Rectal smooth muscle tissue (tissue), 1 donor: ENCODE measurements around the gene SLC38A3.
A peak's percentile ranks its signal among the peaks of the same experiment; 100 is the strongest.

ENCODE experiments used
- H3K27ac ChIP-seq: one replicate; pipeline ENCODE4 v1.7.0; 2013; ENCODE audit warnings: low read depth, low read length, inconsistent platforms
- H3K27me3 ChIP-seq: one replicate; pipeline ENCODE4 v1.7.0; 2013; ENCODE audit warnings: low read length; ENCODE audit not compliant: control insufficient read depth, insufficient read depth
- H3K36me3 ChIP-seq: one replicate; pipeline ENCODE4 v1.7.0; 2013; ENCODE audit warnings: low read length; ENCODE audit not compliant: control insufficient read depth, insufficient read depth
- H3K4me1 ChIP-seq: one replicate; pipeline ENCODE4 v1.7.0; 2013; ENCODE audit warnings: low read length; ENCODE audit not compliant: control insufficient read depth, insufficient read depth
- H3K4me3 ChIP-seq: one replicate; pipeline ENCODE4 v1.7.0; 2013; ENCODE audit warnings: low read length
- H3K9ac ChIP-seq: one replicate; pipeline ENCODE4 v1.7.0; 2013; ENCODE audit warnings: low read length

SLC38A3 gene

DNA sequence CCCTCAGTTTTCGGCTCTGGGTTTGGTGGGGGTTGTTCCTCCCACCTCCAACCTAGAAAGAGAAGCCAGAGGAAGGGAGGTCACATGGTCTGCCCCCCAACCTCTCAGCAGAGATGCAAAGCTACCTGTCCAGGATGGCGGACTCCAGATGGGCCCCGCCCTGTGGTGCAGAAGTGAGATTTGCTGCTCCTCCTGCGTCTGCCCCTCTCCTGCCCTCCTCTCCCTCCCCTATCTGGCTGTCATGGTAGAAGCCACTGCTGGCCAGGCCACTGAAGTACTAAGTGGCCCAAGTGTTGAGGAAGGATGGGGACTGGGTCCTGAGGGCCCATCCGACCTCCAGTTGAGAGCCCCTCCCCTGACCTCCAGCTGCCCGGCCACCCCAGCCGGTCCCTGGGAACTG, 61.8 kb downstream of the SLC38A3 start:
- peak overlapping the region; percentile 74 for H3K4me3 ChIP-seq
- H3K9ac ChIP-seq: peak overlapping the region; percentile 61
- peaks cover 3% of the 10 kb centered on the region for H3K27me3 ChIP-seq
- peaks cover 47% of the 10 kb centered on the region for H3K4me1 ChIP-seq
- H3K36me3 ChIP-seq: no peaks in the 10 kb centered on the region
- H3K27ac ChIP-seq: peak overlapping the region; percentile 97

GRCh38 chr3:50267280-50267913, 62.3 kb downstream of the SLC38A3 start:
- Histone ChIP-seq H3K4me3 (peak overlapping the region; percentile 74), H3K9ac (peak overlapping the region; percentile 80), H3K27me3 (peaks cover 3% of the 10 kb centered on the region), H3K36me3 (no peaks in the 10 kb centered on the region), H3K4me1 (peaks cover 47% of the 10 kb centered on the region), H3K27ac (peak overlapping the region; percentile 97)

DNA sequence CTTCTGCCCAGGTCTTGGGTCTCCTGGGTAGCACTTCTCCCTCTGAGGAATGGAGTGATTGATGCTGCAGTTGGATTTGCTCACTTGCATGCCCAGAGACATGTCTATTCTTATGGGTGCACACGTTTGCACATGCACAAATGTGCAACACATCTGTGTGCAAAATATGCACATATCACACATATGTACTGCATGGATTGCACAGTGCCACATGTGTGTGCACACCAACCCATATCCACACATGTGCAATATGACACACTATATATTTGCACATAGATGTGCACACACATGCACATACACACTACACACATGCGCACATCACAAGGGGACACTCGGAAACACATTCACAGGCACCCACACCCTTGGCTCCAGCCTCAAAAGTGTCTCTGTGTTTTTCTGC, 63.2 kb downstream of the SLC38A3 start:
- Histone ChIP-seq H3K27me3 (peaks cover 3% of the 10 kb centered on the region), H3K27ac (peak overlapping the region; percentile 97), H3K9ac (peak overlapping the region; percentile 32), H3K4me3 (peak overlapping the region; percentile 74), H3K4me1 (peaks cover 47% of the 10 kb centered on the region), H3K36me3 (no peaks in the 10 kb centered on the region)

GRCh38 chr3:50268703-50269451, 63.8 kb downstream of the SLC38A3 start, which contains the start of gene SEMA3B:
Gene SEMA3B (plus strand): TSS chr3:50269147. CDS start chr3:50269241, 94 bp downstream.
- no peaks in the 10 kb centered on the region for H3K36me3 ChIP-seq
- peaks cover 4% of the 10 kb centered on the region for H3K27me3 ChIP-seq
- H3K27ac ChIP-seq: peak within 1 kb of the TSS; percentile 97
- peaks cover 47% of the 10 kb centered on the region for H3K4me1 ChIP-seq
- H3K9ac ChIP-seq: peak within 1 kb of the TSS; percentile 58
- H3K4me3 ChIP-seq: peak within 1 kb of the TSS; percentile 74

- Histone ChIP-seq H3K9ac (peak overlapping the region; percentile 58), H3K27me3 (peaks cover 7% of the 10 kb centered on the region), H3K4me3 (peak overlapping the region; percentile 74), H3K36me3 (no peaks in the 10 kb centered on the region), H3K27ac (peak overlapping the region; percentile 97), H3K4me1 (peaks cover 42% of the 10 kb centered on the region)
Observed at GRCh38 chr3:50269460-50269859, 64.4 kb downstream of the SLC38A3 start.

DNA sequence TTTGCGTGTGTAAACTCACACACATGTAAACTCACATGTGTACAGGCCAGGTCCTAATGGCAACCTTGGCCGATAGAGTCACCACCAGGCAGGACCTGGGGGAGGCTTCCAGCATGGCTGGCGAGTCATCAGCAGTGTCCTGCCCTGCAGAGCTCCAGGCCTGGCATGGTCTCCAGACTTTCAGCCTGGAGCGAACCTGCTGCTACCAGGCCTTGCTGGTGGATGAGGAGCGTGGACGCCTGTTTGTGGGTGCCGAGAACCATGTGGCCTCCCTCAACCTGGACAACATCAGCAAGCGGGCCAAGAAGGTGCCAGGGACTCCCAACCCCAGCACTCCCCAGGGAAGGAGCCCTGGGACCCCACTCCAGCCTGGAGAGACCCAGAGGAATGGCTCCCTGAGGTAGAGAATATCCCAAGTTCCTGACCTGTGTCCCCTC, 64.9 kb downstream of the SLC38A3 start:
- H3K4me1 ChIP-seq: peaks cover 38% of the 10 kb centered on the region
- peak overlapping the region; percentile 74 for H3K4me3 ChIP-seq

GRCh38 chr3:50270422-50271224, 65.6 kb downstream of the SLC38A3 start:
- Histone ChIP-seq H3K4me3 (peak overlapping the region; percentile 74), H3K9ac (no peak overlapping the region), H3K27me3 (peaks cover 9% of the 10 kb centered on the region), H3K4me1 (peaks cover 32% of the 10 kb centered on the region), H3K36me3 (no peaks in the 10 kb centered on the region), H3K27ac (peak overlapping the region; percentile 97)

More for the DNA sequence above, 64.9 kb downstream of the SLC38A3 start:
- H3K27ac ChIP-seq: peak overlapping the region; percentile 97
- H3K9ac ChIP-seq: peak overlapping the region; percentile 58
- H3K36me3 ChIP-seq: no peaks in the 10 kb centered on the region
- peaks cover 9% of the 10 kb centered on the region for H3K27me3 ChIP-seq
